ENCODE results near the gene ATXN1.

The ATXN1 gene

DNA sequence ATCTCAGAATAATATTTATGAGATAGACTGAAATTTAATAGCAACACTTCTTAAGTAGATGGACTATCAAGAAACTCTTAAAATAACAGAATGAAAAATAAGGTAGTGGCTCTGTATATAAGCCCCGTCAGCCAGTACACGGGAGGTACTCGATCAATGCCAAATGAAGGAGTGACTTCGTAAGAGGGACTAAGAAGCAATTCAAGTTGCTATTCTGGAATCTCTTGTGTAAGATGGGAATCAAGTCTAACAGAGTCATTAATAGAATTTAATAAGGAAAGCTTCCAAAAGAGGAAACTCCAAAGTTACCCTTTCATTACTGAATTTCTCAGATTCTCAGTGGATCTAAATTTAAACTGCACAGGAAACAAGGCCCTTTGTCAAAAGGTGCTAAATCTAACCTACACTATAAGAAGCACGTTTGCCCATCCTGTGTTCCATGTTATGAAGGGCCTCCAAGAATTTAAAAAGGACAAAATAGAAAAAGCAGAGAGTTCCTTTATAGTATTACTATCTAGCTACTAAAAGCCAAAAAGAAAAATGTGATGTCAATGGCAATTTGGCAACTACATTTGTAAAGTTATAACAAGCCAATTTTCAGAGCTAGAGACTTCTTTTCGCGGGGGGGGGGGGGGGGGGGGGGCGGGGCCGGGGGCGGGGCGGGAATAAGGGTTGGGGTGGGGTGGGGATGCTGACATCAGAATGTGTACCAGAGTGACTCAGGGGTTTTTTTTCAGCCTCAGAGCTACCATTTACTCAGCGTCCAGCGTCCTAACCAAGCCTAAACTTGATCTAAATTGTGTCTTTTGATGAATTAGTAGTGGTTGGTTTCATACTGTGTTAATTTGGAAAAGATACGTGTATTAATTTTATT is 322.3 kb downstream of the ATXN1 start:
- DNase-seq (ENCODE audit: low read depth): peak; percentile 54

DNA sequence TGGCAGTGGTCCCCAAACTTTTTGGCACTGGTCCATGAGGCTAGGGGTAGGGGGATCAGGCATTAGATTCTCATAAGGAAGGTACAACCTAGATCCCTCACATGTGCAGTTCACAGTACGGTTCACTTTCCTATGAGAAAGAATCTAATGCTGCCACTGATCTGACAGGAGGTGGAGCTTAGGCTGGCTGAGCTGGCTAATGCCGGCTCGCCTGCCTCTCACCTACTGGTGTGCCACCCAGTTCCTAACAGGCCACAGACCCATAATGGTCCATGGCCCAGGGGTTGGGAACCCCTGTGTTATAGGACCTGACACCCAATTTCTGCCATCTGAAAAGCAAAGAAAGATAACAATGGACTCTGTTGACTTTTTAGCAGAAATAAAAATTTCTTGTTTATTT is 323.3 kb downstream of the ATXN1 start:
- no peak for DNase-seq (ENCODE audit: low read depth)

DNA sequence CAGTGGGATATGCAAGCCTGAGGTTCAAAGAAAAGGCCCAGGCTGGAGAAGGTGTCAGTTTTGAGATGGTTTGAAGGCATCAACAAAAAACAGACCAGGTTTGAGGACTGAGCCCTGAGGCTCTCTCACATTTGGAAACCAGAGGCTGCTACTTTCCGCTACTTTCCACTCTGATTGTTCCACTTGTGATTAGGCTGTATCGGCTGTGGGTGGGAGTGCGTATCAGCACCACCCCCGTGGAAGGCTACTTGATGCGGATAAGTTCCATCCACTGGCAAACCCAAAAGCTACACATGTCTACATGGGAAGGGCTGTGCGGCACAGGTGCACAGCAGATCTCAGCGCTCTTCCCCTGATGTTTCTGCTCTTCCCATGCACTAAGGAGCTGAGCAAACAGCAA is 324.2 kb downstream of the ATXN1 start:
- DNase-seq (ENCODE audit: low read depth): no peak

DNA sequence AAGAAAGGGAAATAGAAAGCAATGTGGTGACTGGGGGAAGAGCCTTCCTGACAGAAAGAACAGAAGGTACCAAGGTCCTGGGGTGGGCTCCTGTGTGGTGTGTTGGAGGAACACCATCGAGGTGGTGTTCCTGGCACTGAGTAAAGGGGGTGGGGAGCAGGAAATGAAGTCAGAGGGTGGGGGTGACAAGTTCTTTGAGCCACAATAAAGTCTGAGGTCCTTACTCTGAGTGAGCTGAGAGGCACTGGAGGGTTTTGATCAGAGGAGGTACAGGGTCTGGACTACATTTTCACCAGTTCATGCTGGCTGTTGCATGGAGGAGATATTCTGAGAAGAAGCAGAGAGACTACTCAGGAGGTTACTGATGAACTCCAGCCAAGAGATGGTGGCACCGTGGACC is 324.7 kb downstream of the ATXN1 start:
- DNase-seq (ENCODE audit: low read depth): no peak

DNA sequence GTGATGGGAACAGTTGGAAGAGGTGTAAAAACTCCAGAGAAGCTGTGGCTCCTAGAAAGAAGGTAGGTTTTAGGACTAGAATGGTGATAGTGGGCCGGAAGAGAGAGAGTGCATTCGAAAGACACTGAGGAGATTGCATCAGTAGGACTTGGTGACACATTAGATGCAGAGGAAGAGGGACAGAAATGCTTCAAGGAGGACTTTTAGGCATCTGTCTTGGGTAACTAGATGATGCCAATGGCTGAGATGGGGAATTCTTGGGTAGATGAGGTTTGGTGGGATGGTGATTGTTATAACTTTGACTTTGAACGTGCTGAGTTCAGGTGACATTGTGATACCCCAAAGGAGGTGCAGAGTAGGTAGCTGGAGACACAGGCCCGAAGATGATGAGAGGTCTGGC is 326.4 kb downstream of the ATXN1 start:
- DNase-seq (ENCODE audit: low read depth): peak; percentile 29

DNA sequence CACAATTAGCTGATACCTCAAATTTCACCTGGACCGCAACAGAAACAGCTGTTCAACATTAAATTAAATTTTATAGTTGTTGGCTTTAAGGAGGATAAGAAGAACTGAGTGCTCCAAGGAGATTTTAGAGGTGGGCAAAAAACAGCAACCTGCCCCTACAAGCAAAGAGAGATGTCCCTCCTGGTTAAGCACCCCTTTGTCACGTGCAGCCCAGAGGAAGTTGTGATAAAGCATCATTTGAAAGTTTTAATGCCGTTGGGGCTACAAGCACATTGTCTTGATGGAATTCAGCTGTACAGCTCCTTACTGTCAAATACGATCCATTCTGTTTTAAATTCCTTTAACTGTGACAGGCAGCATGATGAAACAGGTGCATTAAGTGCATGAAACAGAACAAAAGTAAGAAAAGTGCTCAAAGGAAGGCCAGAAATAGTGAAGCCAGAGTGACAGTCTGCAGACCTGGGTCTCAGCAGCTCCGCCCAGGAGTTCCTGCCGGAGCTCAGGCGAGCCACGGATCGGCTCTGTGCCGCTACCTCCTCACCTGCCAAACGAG is 327.8 kb downstream of the ATXN1 start:
- DNase-seq (ENCODE audit: low read depth): no peak

DNA sequence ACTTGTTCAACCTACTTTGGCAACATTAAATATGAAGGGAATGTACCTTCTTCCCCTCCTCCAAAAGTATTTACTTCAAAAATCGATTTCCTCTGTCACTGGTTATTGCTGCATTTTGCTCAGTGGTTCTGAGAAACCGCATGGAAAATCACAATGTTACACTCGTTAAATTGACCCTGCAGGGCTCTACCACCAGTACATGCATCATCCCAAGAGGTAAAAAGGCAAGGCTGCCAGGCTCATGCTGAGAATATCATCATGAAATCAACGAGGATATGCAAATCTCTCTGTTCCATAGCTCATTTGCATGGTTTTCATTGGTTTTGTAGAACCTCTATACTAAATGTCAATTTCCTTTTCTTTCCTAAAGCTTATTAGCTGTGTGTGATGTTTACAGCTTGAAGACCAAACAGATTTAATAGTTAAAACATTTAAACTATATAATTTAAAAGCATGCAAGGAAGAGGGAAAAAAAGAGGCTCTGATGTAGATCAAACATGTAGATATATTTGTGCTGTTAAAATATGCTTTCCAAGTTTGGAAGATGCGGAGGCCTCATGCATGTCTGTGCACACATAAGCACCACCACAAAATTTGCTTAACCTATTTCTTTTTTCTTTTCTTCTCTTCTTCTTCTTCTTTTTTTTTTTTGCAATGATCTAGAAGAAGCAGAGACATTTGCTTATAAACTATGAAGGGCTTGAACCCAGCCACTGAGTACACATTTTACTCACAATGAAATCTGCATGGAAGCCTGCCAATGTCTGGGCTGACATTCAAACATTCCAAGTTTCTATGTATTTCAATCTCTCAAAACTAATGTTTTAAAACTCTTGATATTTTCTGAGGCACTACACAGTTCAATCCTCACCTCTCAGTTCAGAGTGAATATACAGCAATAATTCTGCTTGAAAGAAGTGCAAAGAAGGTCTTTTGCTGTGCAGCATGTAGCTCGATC is 328.9 kb downstream of the ATXN1 start:
- DNase-seq (ENCODE audit: low read depth): peak; percentile 74

- DNase-seq (ENCODE audit: low read depth): no peak
Observed at GRCh38 chr6:16431106-16431505, 330.2 kb downstream of the ATXN1 start.

GRCh38 chr6:16430391-16431089 is 330.7 kb downstream of the ATXN1 start:
- no peak for DNase-seq (ENCODE audit: low read depth)

GRCh38 chr6:16429669-16430068 is 331.6 kb downstream of the ATXN1 start:
- no peak for DNase-seq (ENCODE audit: low read depth)

DNA sequence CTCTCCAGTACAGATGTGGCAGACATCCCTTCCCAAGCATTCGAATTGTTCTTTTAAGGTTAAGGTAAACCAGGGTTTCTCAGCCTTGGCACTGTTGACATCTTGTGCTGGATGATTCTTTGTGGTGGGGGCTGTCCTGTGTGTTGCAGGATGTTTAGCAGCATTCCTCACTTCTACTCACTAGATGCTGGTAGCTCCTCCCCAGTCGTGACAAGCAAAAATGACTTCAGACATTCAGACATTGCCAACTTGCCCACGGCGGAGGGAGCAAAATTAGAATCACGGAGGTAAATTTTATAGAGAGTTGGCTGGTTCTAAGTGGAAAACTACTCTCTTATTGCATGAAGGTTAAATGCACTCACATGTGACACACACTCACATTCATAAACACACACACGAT is 334.1 kb downstream of the ATXN1 start:
- DNase-seq (ENCODE audit: low read depth): no peak

DNA sequence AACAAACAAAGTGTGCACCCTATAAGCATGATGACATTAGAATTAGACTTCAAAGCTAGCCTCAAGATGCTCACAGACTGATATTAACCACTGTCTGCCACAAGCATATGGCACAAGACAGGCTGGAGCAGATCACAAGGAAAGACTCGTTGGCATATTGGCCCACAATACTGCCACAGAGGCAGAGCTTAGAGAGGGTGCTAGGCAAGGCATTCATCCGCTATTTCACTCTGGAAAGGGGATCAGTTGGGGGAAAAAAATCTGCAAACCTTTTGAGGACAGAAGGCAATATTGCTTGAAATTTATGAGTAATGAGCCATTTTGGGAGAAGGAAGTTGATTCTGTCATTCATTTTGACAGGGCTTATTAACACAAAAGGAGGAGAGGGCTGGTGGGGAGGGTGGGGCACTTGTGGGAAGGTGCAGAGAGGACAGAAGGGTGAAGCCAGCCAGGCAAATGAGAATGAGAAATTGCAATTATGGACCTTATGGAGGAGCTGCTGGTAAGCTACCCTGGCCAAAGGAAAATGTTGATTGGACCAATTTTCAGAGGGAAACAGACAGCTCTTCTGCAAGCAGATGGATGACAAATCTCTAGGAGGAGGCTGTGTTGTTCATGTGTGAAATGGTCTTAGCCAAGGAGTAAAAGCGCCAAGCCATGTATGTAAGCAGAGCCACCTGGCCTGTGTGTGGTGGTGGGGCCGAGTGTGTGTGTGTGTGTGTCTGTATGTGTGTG is 335.2 kb downstream of the ATXN1 start:
- no peak for DNase-seq (ENCODE audit: low read depth)

DNA sequence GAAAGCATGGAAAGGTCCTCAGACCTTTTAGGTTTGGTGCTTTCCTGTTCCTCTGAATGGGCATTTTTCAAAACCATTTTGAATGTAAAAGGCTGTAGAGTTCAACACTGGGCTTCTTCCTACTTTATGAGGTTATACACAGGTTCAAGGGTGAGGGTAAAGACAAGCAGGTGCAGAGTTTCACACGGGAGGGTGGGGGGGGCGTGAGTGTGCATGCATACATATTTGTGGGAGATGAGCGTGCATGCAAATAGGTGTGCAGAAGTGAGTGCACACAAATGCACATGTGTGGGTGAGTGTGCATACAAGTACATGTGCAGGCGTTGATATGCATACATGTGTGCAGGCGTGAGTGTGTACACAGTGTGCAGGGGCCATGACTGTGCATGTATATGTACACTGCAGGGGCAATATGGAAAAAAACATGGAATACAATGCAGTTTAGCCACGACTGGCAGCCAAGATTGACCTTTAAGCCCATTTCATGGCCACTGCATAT is 339.7 kb downstream of the ATXN1 start:
- DNase-seq (ENCODE audit: low read depth): no peak

- DNase-seq (ENCODE audit: low read depth): peak; percentile 89
Observed at GRCh38 chr6:16420715-16421461, 340.4 kb downstream of the ATXN1 start.

GRCh38 chr6:16420337-16420714 is 340.9 kb downstream of the ATXN1 start:
- no peak for DNase-seq (ENCODE audit: low read depth)

DNA sequence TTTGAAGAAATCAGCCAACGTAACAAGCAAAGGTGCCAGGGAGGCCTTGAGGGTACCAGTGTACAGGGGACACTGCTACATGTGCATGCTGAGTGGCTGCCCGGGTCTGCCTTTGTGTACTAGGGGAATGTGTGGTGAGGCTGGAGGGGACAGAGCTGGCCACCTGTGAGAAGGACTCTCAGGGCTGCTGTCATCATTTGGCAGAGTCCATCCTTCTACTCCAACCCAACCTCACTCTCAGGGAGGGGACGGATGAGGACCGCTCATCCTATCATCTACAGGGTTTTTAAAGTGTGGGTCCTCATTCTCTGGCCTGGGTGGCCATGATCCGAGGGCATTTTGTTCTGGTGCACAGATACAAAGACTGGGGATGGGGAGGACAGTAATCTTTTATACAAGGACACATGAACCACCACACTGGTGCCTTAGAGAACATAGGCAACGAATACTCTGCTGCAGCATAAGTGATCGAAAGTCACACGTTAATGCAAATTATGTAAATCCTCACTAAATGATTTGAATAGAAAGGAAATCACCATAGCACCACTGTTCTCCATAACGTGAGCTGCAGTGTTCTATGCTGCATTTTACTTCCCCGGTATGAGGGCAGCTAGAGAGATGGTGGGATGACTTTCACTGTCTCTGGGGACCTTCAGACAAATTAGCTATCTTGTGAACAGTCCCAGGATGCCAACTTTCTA is 341.5 kb downstream of the ATXN1 start:
- no peak for DNase-seq (ENCODE audit: low read depth)

- DNase-seq (ENCODE audit: low read depth): no peak
Observed at GRCh38 chr6:16418151-16418550, 343.1 kb downstream of the ATXN1 start.

GRCh38 chr6:16415677-16416076 is 345.6 kb downstream of the ATXN1 start:
- no peak for DNase-seq (ENCODE audit: low read depth)

GRCh38 chr6:16414205-16414604 is 347.1 kb downstream of the ATXN1 start:
- no peak for DNase-seq (ENCODE audit: low read depth)

GRCh38 chr6:16413399-16413798 is 347.9 kb downstream of the ATXN1 start:
- DNase-seq (ENCODE audit: low read depth): no peak

Data from EH (cell line).